Omental fat pad (tissue), 4 donors: ENCODE measurements around the gene XAF1. TPM values are rescaled to one million over a fixed set of nuclear protein-coding genes. Genes with fewer than 3 reads are reported as not detected.

Experiments used
- ATAC-seq: fragments of 150-250 bp; one replicate; pipeline ENCODE4 v1.9.1; 2016; ENCODE audit warnings: mild to moderate bottlenecking, moderate library complexity; ENCODE audit not compliant: low FRiP score
- DNase-seq: peaks from one replicate; pipeline ENCODE4 v3.0.0-alpha.2; 2019; ENCODE audit warnings: low spot score
- small RNA-seq: library from RNA; depleted of rRNA; stranded (forward); fragments of <200 nt; gene quantifications from one replicate; pipeline ENCODE3, GENCODE V24; 2016
- total RNA-seq, 4 donors: library from RNA; depleted of rRNA; stranded (reverse); fragments of >200 nt; gene quantifications; one replicate each; pipeline ENCODE4 v1.1.0, GENCODE V29; 2016
- TF ChIP-seq, protein P1 (sequence below), 3 donors: fragments of 450-650 bp; IDR thresholded peaks; one replicate each; pipeline ENCODE4 v1.5.1; 2016 to 2017; ENCODE audit warnings: antibody characterized with exemption in 3 of 3, mild to moderate bottlenecking in 3 of 3, moderate library complexity in 2 of 3

The XAF1 gene
- total RNA-seq, 4 donors from 2014 or later: 17.5 to 201 (median 33.6) TPM

DNA sequence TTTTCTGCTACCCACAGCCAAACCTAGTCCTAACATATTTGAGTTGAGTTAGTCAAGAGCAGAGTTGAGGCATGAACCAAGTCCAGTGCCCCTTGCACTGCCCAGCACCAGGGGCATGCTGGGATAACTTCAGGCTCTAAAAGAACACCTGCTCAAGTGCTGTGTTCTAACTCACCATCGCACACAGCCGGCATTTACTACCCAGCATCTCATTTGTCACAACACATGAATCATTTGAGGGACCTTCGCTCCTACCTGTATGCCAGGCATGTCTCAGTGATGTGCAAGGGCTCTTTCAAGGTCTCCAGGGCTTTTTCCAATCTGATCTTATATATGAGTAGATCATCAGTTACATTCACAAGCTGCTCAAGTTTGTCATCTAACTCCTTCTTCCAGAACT lies 63.1 kb downstream of the XAF1 start:
- no peak for DNase-seq
- TF ChIP-seq, protein P1, sequence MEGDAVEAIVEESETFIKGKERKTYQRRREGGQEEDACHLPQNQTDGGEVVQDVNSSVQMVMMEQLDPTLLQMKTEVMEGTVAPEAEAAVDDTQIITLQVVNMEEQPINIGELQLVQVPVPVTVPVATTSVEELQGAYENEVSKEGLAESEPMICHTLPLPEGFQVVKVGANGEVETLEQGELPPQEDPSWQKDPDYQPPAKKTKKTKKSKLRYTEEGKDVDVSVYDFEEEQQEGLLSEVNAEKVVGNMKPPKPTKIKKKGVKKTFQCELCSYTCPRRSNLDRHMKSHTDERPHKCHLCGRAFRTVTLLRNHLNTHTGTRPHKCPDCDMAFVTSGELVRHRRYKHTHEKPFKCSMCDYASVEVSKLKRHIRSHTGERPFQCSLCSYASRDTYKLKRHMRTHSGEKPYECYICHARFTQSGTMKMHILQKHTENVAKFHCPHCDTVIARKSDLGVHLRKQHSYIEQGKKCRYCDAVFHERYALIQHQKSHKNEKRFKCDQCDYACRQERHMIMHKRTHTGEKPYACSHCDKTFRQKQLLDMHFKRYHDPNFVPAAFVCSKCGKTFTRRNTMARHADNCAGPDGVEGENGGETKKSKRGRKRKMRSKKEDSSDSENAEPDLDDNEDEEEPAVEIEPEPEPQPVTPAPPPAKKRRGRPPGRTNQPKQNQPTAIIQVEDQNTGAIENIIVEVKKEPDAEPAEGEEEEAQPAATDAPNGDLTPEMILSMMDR (IDR thresholded peaks at IDR 0.05): no peak
- no peak for ATAC-seq

DNA sequence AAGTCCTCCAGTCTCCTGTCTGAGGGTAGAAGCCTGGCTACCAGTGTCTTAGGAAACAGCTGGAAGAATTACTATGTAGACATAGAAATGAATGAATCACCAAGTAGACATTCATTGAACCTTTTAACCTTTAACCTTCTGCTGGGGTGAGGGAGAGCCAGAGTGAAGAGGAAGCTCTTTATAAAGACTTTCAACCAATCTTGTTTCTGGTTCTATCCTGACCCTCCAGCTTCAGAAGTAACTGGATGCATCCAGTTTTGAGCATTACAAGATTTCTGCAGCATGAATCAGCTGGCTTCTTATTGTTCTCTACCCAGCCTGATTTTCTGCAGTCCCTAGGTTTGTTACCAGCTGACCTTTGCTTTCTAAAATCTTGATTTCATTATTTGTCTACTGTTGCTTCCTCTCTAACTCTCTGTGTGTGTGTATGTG lies 67.2 kb downstream of the XAF1 start:
- TF ChIP-seq, protein P1 (IDR thresholded peaks at IDR 0.05): no peak
- ATAC-seq: no peak
- no peak for DNase-seq

Small RNA genes lying within 50 kb of the gene (small RNA-seq; reads per million reads assigned to genes)
- gene AC004706.2: not detected

Other genes with a start within 250 kb of the XAF1 start
- gene PITPNM3, start 199.5 kb upstream of the XAF1 start, total RNA-seq: 1 to 10 TPM in 3 of 4 donors, under 1 TPM in 1; 0.82 to 3.5 (median 2.5) TPM
- gene KIAA0753, start 115.3 kb upstream of the XAF1 start, total RNA-seq: 10 to 100 TPM in 3 of 4 donors, 1 to 10 TPM in 1; 9.5 to 11.8 (median 11.1) TPM
- gene TXNDC17, start 115.0 kb upstream of the XAF1 start, total RNA-seq: 100 to 1,000 TPM in 2 of 4 donors, 10 to 100 TPM in 2; 58.5 to 155 (median 109) TPM
- 1 to 10 TPM; 5.5 to 9.9 (median 8.2) TPM for gene MED31, start 104.4 kb upstream of the XAF1 start, total RNA-seq
- under 1 TPM; 0.56 to 0.79 (median 0.63) TPM for gene C17orf100, start 104.3 kb upstream of the XAF1 start, total RNA-seq
- under 1 TPM in 1 of 4 donors, not detected in 3; 0.25 TPM for gene SLC13A5, start 42.7 kb upstream of the XAF1 start, total RNA-seq
- gene FBXO39, start 20.2 kb downstream of the XAF1 start, total RNA-seq: 1 to 10 TPM in 2 of 4 donors, under 1 TPM in 1, not detected in 1; 0.75 to 1.1 (median 1.0) TPM
- not detected for gene TEKT1, start 75.7 kb downstream of the XAF1 start, total RNA-seq
- gene ALOX12, start 240.0 kb downstream of the XAF1 start, total RNA-seq: under 1 TPM in 1 of 4 donors, not detected in 3; 0.25 TPM